ENCODE results near the gene MYO15B. TPM values are rescaled to one million over a fixed set of nuclear protein-coding genes. Genes with fewer than 3 reads are reported as not detected.
A peak's percentile ranks its signal among the peaks of the same experiment; 100 is the strongest.

The MYO15B gene
- total RNA-seq, 1 donor from 2014 or later, result 336 TPM

DNA sequence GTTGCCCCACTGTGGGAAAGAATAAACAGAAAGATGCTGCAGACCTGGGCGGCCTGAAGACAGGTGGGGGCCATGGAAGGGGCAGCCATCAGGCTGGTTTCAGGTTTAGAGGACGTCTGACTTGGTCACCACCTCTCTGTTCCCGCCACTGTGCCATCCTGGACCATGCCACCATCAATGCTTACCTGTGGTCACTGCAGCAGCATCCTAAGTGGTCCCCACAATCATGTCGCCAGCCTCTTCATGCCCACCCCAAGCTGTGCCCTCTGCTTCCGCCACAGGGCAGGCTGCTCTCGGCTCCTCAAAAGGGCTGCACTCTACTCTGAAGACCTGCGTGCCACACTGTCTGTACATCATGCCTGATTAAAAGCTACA is 56.0 kb downstream of the MYO15B start:
- DNase-seq (ENCODE audit: low spot score) (no peak), ATAC-seq (no peak)
- intact Hi-C loops (cut with DNase I), result no loop called here

DNA sequence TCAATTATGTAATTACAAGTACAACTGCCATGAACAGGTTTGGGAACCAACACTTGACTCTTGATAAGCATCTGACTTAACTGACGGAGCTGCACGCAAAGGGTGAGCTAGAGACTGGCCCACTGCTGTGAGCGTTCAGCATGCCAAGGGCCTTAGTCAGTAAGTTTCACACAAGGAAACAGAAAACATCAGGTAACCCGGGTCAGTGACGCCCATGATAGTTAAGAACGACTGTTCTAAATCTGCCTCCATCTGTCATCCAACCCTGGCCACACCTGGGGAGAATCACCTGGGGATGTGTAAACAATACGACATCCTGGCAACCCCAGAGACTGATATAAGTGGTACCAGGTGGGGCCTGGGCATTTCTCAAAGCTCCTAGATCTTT is 57.9 kb downstream of the MYO15B start:
- ATAC-seq, result no peak
- DNase-seq (ENCODE audit: low spot score), result no peak
- intact Hi-C loops (cut with DNase I), result no loop called here

DNA sequence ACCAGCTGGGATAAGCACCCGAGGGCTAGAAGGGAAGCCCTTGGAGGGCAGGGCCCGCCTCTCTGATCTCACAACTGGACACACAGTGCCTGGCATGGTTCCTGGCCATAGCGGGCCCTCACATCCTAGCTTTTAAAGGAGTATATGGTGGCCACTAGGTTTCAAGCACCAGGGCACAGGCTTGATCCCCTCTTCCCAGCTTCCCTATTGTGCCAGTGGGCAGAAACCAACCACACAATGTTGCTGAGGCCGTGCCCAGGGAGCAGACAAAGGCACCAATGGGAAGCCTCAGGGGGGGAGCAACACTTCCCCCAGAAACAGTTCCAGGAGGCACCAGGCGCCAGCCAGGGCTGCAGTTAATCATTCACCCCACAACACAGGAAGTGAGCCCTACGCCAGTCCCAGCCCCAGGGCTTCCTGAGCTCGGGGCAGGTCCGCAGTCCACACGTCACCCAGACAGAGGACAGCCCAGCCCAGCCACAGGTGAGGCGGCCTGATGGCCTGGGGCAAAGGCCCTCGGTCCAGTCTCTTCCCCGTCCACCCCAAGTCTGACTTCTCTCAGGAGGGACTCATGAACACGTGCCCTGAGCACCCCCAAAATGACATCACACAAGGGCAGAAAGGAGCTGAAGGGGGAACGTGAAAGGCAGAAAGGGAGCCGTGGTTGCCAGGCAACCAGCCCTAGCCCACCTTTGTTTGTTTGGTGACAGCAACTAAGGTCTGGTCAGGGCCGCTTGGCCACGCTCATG is 58.5 kb downstream of the MYO15B start:
- ATAC-seq (peak; percentile 41), DNase-seq (ENCODE audit: low spot score) (peak; percentile 51)
- intact Hi-C loops (cut with DNase I), result no loop called here

DNA sequence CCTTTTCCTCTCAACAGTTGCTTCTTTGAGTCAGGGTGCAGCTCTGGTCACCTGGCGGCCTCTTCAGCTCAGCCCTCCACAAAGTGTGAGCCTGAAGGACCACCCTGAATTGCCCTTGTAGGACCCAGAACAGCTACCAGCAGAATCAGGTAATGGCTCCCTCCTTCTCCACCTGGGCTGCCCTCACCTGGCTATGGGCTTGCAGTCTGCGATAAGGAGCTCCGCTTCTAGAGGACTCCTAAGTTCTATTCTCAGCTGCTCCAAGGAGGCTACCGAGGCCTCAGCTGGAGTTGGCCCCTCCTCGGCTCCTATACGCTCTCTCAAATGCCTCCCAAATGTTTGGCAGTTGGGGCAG is 59.0 kb downstream of the MYO15B start:
- peak; percentile 37 for DNase-seq (ENCODE audit: low spot score)
- ATAC-seq, result no peak
- intact Hi-C loops (cut with DNase I), result no loop called here

DNA sequence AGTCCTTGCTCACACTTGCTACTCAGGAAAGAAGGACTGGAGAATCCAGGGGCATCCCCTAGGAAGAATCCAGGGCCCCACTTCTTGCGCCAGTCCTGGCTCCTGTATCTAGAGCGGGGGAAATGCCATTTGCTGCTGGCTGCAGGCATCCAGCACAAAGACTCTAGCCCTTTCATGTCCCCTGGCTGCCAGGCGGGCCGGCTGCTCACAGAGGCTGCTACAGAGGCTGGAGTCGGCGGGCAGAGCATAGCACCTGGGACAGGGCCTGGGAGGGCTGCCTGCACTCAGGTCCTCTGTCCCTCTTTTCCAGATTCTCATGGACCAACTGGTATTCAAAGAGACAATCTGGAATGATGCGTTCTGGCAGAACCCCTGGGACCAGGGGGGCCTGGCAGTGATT is 59.5 kb downstream of the MYO15B start:
- ATAC-seq (no peak), DNase-seq (ENCODE audit: low spot score) (peak; percentile 49)
- intact Hi-C loops (cut with DNase I), result no loop called here

DNA sequence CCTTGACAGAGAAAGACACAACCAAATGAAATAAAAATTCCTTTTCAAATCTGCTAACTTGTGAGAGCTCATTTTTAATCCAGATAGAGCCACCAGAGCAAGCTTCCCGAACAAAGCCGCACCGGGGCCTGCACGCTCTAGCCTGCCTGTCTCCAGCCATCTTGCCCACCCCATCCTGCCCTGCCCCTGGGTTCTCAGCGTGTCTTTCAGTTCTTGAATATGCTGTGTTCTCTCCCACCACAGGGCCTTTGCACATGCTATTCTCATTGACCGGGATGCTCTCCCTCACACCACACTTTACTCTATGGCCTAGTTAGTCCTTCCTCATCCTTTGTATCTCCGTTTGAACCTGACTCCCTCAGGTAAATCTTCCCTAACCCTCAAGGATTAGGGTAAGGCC is 60.3 kb downstream of the MYO15B start:
- intact Hi-C loops (cut with DNase I), result no loop called here
- DNase-seq (ENCODE audit: low spot score), result peak; percentile 28
- ATAC-seq, result no peak

DNA sequence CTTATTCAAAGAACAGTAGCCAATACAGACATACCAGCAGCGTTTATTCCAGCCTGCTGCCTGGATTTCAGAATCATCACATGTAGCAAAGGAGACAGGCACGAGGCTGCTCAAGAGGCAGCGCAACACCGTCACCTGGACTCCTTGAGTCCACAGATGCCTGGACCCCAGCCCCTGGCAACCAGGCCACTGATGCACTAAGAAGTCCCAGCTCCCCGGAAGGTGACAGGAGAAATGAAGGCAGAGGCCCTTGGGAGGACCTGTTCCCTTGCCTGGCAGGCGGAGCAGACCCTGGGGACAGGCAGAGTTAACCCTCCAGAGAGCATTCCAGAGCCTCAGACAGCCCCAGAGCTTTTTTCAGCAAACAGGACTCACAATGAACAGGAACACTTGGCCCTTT is 62.1 kb downstream of the MYO15B start:
- DNase-seq (ENCODE audit: low spot score) (peak; percentile 53), ATAC-seq (no peak)
- intact Hi-C loops (cut with DNase I), result no loop called here

DNA sequence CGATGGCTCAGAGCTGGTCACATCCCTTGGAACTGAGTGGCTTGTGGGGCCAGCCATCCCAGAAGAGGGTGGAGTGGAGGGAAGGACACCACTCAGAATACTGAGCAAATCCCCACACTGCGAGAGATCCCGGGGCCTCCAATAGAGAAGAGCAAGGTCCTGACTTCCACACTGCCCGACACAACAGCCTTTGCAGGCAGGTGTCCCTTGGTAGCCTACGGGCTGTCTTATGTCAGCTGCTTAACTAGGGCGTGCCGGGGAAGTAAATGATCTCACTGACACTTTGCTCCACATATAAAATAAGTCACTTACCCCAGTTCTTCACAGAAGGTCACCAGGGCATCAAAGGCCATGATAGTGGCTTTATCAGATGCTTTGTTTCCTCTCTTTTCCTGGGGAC is 63.3 kb downstream of the MYO15B start:
- peak; percentile 38 for DNase-seq (ENCODE audit: low spot score)
- ATAC-seq, result no peak
- intact Hi-C loops (cut with DNase I), result no loop called here

DNA sequence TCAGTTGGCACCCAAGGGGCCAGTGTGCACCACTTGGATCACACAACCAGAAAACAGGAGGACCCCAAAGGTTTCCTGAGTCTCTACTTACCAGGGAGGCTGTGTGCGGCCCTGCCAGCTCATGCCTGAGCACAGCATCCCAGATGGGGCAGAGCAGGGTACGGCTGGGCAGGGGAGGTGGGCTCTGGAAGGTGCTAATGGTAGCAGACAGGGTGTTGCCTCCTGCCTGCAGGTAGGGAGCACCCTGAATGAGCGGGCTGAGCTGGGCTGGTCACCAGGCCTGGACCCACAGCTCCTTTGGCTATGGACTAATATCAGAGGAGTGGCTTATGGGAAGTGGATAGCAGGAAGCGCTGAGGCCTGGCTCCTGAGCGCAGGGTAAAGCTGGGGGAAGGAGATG is 64.7 kb downstream of the MYO15B start:
- intact Hi-C loops (cut with DNase I), result no loop called here
- ATAC-seq (no peak), DNase-seq (ENCODE audit: low spot score) (peak; percentile 41)

DNA sequence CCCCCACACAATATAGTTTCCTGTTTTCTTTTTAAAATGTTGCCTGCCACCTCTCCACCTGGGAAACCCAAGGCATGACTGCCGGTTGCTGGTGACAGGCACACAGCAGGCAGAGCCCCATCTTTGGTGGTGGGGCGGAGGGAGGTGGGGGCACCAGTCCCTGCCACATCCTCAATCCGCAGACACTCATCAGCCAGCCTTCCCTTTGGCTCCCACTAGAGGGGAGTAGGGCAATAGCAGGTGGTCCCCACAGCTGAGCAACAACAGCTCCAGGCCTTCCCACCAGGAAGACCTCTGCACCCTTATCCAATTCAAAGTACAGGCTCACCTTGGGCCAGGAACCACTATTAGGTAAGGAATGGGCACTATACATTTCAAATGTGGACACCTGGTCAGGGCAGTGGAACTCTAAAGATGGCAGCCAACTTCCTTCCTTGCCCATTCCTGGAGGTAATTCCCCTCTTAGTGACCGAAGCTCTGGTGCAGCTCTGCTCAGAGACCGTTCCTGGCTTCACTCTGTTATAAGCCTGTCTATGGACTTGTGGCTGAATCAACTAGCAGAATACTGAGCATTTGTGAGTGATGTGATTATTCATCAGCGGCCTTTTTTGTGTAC is 65.4 kb downstream of the MYO15B start:
- intact Hi-C loops (cut with DNase I), result no loop called here
- ATAC-seq (peak; percentile 71), DNase-seq (ENCODE audit: low spot score) (peak; percentile 58)

DNA sequence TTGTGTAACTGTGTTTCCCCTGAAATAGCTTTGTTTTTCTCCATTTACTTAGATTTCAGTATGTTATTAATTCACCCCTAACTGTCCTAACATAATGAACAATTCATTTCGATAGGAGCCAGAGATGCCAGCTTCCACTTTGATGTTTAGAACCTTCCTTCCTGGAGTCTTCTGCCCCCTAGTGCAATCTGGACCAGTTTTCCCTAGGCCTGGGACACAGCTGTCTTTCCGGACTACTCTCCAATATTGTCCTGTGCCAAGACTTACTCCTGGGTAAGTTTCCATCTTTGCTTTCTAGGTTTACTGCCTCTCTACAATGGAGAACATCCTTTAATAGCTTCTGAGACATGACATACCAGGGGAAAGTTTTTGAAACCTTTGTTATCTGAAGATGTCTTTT is 66.6 kb downstream of the MYO15B start:
- ATAC-seq, result no peak
- intact Hi-C loops (cut with DNase I), result no loop called here

DNA sequence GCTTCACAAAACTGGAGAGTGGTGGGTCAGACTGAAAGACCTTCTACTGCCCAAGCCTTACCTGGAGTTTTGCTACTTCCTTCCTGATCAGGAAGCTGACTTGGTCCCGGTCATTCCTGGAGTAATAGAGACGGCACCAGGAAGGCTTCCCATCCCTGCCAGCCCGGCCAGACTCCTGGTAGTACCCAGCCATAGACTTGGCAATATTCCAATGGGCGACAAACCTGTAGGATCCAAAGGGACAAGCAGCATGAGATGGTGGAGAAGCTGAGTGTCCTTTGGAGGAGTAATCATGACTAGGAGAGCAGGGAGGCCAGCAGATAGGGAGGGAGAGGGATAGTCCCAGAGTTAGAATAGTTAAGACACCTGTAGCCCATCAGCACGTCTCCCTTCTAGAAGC is 70.6 kb downstream of the MYO15B start:
- DNase-seq (ENCODE audit: low spot score) (peak; percentile 34), ATAC-seq (no peak)
- intact Hi-C loops (cut with DNase I), result no loop called here

More for the DNA sequence above, 66.6 kb downstream of the MYO15B start:
- no peak for DNase-seq (ENCODE audit: low spot score)

DNA sequence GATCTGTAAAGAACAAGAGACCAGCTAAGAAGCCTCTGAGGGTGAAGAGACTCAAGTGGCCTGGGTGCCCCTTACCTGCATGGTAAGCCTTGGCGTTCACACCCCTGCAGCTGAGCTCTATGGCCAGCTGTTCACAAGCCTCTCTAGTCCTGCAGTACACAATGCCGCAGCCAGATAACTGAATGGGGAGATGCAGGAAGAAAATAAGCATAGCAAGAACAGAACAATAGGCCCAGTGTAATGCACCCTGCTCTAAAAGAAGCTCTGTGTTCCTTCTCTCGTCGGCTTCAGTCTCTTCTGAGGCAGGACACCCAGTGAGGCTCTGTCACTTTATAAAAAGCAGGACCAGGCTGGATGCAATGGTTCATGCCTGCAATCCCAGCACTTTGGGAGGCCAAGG is 73.9 kb downstream of the MYO15B start:
- DNase-seq (ENCODE audit: low spot score) (peak; percentile 19), ATAC-seq (no peak)
- intact Hi-C loops (cut with DNase I), result no loop called here

DNA sequence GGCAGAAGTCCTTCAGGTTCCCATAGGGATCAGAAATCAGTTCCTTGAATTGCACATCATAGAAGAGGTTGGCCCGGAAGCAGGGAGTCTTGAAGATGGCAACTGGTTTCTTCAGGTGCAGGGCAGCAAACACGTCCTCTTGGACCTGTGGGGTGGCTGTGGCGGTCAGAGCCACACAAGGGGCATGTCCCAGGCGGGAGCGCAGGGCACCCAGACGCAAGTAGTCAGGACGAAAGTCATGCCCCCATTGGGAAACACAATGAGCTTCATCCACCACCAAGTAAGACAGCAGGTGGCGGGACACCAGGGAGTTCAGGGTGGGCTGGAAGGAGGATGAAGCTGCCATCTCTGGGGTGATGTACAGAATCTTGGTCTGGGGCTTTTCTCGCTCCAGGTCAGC is 74.9 kb downstream of the MYO15B start:
- intact Hi-C loops (cut with DNase I), result no loop called here
- DNase-seq (ENCODE audit: low spot score) (peak; percentile 51), ATAC-seq (no peak)

DNA sequence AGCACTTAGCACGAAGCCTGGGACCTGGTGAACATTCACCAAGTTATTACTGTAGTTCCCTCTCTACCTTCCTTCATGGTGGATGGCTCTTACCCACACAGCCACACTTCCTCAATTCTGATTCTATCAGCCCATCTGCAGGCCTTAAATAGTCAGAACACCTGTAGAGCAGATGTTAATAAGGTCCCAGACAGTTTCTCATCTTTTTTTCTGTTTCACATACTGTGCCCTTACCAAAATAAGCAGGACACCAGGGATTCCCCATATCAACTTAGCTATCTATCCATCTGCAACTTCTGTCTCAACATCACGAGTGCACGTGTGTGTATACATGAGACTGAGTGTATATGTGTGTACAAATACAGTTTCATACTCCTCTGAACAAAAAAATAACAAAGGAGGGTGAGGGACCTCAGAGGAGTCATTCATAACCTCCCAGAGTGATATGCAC is 76.5 kb downstream of the MYO15B start:
- intact Hi-C loops (cut with DNase I), result no loop called here
- ATAC-seq (no peak), DNase-seq (ENCODE audit: low spot score) (peak; percentile 4)

DNA sequence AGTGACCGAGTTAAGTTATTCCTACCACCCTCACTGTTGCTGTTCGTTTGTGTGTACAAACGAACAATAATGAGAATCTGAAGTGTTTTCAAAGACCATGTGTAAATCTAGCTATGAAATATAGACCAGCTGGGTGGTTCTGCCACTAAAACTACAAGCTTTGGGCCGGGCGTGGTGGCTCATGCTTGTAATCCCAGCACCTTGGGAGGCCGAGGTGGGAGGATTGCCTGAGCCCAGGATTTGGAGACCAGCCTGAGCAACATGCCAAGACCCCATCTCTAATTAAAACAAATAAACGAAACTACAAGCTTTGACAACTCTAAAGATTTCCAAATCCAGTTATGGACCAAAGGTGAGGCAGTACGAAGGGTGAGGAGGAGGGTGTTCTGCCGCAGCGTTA is 78.4 kb downstream of the MYO15B start:
- DNase-seq (ENCODE audit: low spot score), result peak; percentile 52
- no peak for ATAC-seq
- intact Hi-C loops (cut with DNase I), result no loop called here

DNA sequence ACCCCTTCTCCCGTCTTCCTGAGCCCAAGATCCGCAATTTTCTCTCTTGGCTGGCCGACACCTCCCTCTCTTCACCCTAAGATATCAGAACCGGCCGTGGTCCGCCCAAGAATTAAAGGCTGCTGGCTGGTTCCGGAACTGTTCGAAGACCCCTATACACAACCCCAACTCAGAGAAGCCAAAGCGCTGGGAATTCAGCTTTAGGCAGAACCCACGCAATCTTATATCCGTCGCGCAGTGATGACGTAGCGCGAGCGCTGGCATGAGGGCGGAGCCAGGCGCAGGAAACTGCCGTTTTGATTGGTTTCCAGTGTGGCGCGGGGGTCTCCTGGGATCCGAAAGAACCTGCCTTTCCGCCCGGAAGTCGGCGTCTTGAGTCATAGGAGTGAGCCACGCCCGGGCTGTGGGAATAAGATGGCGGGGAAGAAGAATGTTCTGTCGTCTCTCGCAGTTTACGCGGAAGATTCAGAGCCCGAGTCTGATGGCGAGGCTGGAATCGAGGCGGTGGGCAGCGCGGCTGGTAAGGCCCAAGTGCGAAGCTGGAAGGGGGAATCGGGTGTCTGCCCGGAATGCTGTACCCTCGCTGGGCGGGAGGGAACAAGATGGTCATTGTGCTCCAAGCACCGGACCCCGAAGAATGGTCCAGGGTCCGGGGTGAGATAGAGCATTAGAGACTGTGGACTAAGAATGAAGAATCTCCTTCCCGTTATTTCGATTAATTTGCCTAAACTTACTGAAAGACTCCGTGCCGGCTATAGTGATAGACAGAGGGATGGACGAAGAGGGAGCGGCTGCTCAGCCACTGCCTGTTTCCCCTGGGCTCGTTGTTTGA is 79.6 kb downstream of the MYO15B start, which contains the start of the genes RECQL5 and SAP30BP:
TSS of gene RECQL5 (minus strand) at position 196 of the 832 bp plus-strand sequence. CDS start 597 bp downstream, outside the sequence.
TSS of gene SAP30BP (plus strand) at position 380 of the 832 bp plus-strand sequence. CDS start at position 415, 35 bp downstream.
- intact Hi-C loops (cut with DNase I), result no loop called here

DNA sequence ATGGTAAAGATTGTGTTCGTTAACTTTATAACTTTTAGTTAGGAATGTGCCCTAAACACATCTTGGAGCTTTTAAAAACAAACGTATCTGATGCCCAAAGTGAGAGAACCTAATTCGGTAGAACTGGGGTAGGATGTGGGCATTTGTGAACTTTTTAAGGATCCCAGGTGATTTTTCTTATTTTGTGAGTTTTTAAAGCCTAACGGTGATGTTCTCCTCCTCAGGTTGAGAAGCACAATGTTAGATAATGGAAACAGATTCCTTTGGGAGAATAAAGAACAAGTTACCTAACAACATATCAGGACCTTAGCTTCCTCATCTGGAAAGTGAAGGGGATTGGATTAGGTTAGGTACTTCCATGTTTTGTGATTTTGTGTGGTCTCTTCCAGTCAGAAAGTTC is 80.2 kb downstream of the MYO15B start:
- no peak for DNase-seq (ENCODE audit: low spot score)
- intact Hi-C loops (cut with DNase I), result no loop called here
- no peak for ATAC-seq

More for the DNA sequence above, 79.6 kb downstream of the MYO15B start, which contains the start of the genes RECQL5 and SAP30BP:
- peak; percentile 100 for ATAC-seq
- DNase-seq (ENCODE audit: low spot score), result peak; percentile 98

DNA sequence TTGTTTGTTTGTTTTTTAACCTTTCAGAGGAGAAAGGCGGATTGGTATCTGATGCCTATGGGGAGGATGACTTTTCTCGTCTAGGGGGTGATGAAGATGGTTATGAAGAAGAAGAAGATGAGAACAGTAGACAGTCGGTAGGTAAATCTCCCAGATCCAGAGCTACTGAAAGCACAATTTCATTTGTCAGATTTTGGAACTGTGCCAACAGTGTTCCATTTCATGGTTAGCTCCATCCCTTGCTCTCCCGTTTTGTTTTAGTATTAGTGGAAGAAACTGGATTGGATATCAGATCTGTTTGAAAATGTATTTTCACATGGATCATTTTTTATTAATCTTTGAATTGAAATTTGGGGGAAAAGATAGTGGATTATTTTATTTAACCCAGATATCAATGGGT is 80.9 kb downstream of the MYO15B start:
- intact Hi-C loops (cut with DNase I), result no loop called here
- DNase-seq (ENCODE audit: low spot score), result no peak
- ATAC-seq, result no peak

DNA sequence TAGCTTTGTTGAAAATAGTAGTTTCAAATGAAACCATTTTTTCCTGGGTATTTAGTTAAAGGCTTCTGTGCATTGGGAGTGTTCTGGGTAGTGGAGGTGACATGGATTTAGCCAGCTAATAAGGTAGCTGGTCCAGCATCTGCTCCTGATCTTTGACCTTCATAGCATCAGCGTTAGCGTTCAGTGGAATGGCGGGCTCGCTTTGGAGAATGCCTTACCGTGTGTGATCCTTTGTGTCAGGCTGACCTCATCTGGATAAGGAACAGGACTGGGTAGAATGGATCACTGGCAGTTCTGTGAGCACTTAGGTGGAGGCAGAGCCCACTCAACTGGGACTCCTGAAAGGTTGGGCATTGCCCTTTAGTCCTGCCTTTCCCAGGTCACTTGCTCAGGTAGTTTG is 83.3 kb downstream of the MYO15B start:
- intact Hi-C loops (cut with DNase I), result no loop called here

More for the DNA sequence above, 83.3 kb downstream of the MYO15B start:
- no peak for ATAC-seq
- peak; percentile 27 for DNase-seq (ENCODE audit: low spot score)
